Measurements from ENCODE around the gene TTLL5.

DNA sequence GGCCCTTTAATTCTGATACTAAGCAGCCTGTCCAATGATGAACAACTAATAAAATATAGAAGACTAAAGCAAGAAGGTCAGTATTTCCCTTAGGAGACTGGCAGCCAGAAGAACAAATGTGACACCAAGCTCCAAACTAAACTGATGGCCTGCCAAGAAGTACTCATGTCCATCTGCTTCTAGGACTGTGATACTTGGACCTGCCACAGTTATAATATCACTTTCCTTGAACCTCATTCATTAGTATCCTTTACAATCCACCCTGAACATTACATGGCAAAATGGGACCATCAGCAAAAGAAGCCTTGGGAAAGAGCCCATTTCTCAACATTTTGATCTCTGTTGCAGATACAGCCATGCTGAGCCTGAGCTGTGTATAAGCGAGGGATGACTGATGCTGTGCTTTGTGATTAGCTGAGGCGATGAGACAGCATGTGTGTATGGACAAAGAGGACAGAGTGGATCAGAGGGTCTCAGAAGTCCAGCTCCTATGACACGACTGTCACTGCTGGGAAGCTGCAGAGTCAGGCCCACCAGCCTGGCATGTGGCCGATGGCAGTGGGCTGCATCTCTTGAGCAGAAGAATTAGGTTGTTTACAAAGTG is 246.8 kb downstream of the TTLL5 start:
- TF ChIP-seq EHF (CRISPR knock-in tag; IDR thresholded peaks at IDR 0.05) = no peak
- no peak for TF ChIP-seq ELK1 (IDR thresholded peaks at IDR 0.05; ENCODE audit: low read depth, low read length)
- TF ChIP-seq, protein P1, sequence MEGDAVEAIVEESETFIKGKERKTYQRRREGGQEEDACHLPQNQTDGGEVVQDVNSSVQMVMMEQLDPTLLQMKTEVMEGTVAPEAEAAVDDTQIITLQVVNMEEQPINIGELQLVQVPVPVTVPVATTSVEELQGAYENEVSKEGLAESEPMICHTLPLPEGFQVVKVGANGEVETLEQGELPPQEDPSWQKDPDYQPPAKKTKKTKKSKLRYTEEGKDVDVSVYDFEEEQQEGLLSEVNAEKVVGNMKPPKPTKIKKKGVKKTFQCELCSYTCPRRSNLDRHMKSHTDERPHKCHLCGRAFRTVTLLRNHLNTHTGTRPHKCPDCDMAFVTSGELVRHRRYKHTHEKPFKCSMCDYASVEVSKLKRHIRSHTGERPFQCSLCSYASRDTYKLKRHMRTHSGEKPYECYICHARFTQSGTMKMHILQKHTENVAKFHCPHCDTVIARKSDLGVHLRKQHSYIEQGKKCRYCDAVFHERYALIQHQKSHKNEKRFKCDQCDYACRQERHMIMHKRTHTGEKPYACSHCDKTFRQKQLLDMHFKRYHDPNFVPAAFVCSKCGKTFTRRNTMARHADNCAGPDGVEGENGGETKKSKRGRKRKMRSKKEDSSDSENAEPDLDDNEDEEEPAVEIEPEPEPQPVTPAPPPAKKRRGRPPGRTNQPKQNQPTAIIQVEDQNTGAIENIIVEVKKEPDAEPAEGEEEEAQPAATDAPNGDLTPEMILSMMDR (IDR thresholded peaks at IDR 0.05) = no peak
- no peak for TF ChIP-seq RNF2 (IDR thresholded peaks at IDR 0.05; ENCODE audit: borderline replicate concordance, low read depth)
- no peak for TF ChIP-seq ESRRA (IDR thresholded peaks at IDR 0.05; ENCODE audit: borderline replicate concordance, low read length)
- no peak for TF ChIP-seq MYC (IDR thresholded peaks at IDR 0.05; ENCODE audit: borderline replicate concordance, low read length)
- TF ChIP-seq, protein P2, sequence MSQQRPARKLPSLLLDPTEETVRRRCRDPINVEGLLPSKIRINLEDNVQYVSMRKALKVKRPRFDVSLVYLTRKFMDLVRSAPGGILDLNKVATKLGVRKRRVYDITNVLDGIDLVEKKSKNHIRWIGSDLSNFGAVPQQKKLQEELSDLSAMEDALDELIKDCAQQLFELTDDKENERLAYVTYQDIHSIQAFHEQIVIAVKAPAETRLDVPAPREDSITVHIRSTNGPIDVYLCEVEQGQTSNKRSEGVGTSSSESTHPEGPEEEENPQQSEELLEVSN (IDR thresholded peaks at IDR 0.05; ENCODE audit: borderline replicate concordance, low read depth) = no peak

Measured in A549 (cell line).